ENCODE measurements around the gene CHRNA4.

- TF ChIP-seq, protein P1, sequence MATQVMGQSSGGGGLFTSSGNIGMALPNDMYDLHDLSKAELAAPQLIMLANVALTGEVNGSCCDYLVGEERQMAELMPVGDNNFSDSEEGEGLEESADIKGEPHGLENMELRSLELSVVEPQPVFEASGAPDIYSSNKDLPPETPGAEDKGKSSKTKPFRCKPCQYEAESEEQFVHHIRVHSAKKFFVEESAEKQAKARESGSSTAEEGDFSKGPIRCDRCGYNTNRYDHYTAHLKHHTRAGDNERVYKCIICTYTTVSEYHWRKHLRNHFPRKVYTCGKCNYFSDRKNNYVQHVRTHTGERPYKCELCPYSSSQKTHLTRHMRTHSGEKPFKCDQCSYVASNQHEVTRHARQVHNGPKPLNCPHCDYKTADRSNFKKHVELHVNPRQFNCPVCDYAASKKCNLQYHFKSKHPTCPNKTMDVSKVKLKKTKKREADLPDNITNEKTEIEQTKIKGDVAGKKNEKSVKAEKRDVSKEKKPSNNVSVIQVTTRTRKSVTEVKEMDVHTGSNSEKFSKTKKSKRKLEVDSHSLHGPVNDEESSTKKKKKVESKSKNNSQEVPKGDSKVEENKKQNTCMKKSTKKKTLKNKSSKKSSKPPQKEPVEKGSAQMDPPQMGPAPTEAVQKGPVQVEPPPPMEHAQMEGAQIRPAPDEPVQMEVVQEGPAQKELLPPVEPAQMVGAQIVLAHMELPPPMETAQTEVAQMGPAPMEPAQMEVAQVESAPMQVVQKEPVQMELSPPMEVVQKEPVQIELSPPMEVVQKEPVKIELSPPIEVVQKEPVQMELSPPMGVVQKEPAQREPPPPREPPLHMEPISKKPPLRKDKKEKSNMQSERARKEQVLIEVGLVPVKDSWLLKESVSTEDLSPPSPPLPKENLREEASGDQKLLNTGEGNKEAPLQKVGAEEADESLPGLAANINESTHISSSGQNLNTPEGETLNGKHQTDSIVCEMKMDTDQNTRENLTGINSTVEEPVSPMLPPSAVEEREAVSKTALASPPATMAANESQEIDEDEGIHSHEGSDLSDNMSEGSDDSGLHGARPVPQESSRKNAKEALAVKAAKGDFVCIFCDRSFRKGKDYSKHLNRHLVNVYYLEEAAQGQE (IDR thresholded peaks at IDR 0.05; ENCODE audit: insufficient read depth in 1 of 2, low read depth in 2 of 2, low read length in 2 of 2), result no peak
- no peak for TF ChIP-seq POLR2AphosphoS5 (IDR thresholded peaks at IDR 0.05; ENCODE audit: low read depth, low read length)
- TF ChIP-seq TAF1 (IDR thresholded peaks at IDR 0.05; ENCODE audit: borderline replicate concordance, insufficient read depth, low read length), result no peak
Observed at GRCh38 chr20:63403403-63404105, 42.4 kb upstream of the CHRNA4 start.

Data from PFSK-1 (cell line).